ENCODE measurements around the gene ETV4.

DNA sequence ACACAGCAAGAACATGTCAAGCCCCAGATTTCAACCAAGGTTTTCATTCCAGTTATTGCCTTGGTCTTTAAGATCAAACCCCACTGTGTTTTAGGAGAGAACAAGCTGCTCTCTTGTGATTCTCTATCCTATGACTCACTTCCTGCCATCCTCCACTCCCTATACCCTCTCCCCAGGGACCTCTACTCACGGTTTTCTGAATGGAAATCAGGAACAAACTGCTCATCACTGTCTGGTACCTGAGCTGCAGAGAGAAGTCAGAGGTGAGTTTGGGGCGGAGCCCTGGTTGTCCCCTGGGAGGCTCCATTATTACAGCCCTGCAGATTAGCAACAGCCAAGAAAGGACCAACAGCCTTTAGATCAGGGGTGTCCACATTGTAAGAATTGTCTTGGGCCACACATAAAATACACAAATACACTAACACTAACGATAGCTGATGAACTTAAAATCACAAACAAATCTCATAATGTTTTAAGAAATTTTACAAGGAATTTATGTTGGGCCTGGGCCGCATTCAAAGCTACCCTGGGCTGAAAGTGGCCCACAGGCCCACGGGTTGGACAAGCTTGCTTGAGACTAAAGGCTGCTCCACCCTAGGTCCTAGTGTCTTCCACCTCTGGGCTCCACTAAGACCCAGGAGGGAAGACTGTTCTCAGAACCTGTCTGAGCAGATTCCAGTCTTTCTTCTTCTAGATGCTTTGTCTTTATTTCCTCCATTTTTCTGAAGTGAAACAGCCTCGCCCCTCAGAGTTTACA, 9.7 kb downstream of the ETV4 start:
- TF ChIP-seq, protein P1, sequence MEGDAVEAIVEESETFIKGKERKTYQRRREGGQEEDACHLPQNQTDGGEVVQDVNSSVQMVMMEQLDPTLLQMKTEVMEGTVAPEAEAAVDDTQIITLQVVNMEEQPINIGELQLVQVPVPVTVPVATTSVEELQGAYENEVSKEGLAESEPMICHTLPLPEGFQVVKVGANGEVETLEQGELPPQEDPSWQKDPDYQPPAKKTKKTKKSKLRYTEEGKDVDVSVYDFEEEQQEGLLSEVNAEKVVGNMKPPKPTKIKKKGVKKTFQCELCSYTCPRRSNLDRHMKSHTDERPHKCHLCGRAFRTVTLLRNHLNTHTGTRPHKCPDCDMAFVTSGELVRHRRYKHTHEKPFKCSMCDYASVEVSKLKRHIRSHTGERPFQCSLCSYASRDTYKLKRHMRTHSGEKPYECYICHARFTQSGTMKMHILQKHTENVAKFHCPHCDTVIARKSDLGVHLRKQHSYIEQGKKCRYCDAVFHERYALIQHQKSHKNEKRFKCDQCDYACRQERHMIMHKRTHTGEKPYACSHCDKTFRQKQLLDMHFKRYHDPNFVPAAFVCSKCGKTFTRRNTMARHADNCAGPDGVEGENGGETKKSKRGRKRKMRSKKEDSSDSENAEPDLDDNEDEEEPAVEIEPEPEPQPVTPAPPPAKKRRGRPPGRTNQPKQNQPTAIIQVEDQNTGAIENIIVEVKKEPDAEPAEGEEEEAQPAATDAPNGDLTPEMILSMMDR (IDR thresholded peaks at IDR 0.05), result no peak
- TF ChIP-seq POLR2A (IDR thresholded peaks at IDR 0.05), result no peak

Data from esophagus squamous epithelium (tissue), 4 donors.